Measurements from ENCODE around the gene UROD.
"Not testable (repeated sequence)": the region's sequence is repeated elsewhere in the genome, so short reads cannot be mapped to it uniquely, and the experiment has no call there.

UROD gene

GRCh38 chr1:45038661-45039364, 26.8 kb downstream of the UROD start:
- no peak for DNase-seq (ENCODE audit: low read depth)

GRCh38 chr1:45040297-45040696, 28.2 kb downstream of the UROD start:
- no peak for DNase-seq (ENCODE audit: low read depth)

GRCh38 chr1:45043094-45043493, 31.0 kb downstream of the UROD start:
- DNase-seq (ENCODE audit: low read depth): no peak

GRCh38 chr1:45044916-45045315, 32.9 kb downstream of the UROD start:
- no peak for DNase-seq (ENCODE audit: low read depth)

GRCh38 chr1:45047032-45047431, 35.0 kb downstream of the UROD start:
- no peak for DNase-seq (ENCODE audit: low read depth)

- DNase-seq (ENCODE audit: low read depth): no peak
Measured at GRCh38 chr1:45051005-45051772, 39.1 kb downstream of the UROD start.

GRCh38 chr1:45057542-45057941, 45.5 kb downstream of the UROD start:
- DNase-seq (ENCODE audit: low read depth): no peak

- DNase-seq (ENCODE audit: low read depth): no peak
Measured at GRCh38 chr1:45059829-45060228, 47.8 kb downstream of the UROD start.

- DNase-seq (ENCODE audit: low read depth): not testable (repeated sequence)
Measured at GRCh38 chr1:45062463-45062862, 50.4 kb downstream of the UROD start.

- DNase-seq (ENCODE audit: low read depth): no peak
Measured at GRCh38 chr1:45065083-45065482, 53.0 kb downstream of the UROD start.
